ENCODE results near the gene PPAT.
A peak's percentile ranks its signal among the peaks of the same experiment; 100 is the strongest.
"Not testable (repeated sequence)": the region's sequence is repeated elsewhere in the genome, so short reads cannot be mapped to it uniquely, and the experiment has no call there.

PPAT gene

DNA sequence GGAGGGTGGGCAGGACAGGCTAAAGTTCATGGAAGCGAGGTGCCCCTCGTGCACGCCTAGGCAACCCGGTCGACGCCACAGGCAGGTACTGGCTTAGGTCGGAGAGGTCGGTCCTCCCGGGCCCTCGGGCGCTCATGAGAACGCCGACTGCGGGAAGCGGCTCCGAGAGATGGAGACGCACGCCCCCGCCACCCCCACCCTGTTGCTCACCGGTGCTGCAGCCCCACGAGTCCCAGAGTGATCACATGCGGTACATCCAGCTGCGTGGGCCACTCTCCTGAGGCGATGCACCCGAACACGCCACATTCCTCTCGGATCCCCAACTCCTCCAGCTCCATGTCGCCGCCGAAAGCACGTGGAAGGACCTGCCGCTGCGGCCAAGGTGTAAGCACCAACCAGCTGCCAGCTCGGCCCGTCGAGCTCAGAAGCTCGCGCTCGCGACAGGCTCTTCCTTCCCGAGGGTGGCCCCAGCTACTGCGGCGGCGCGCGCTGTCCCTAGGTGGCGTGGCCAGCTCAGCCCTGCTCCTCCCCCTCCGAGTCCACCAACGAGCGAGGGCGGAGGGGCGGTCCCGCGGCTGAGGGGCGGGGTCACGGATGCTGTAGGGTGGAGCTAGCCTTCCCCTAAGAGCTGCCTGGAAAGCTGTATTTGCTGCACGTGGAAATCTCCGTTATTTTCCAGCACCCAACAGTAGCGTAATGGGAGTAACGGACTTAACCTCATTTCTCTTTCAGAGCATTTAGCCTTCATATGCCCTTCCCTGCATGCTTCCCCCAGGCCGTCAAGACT lies at the start of gene PPAT:
TSS of gene PPAT (minus strand) at position 476 of the 787 bp plus-strand sequence. CDS start at position 338, 138 bp downstream.
- peak; percentile 98 for DNase-seq

- no peak for DNase-seq
Observed at GRCh38 chr4:56480691-56481090, 45.3 kb upstream of the PPAT start.

- DNase-seq: no peak
Observed at GRCh38 chr4:56477192-56477702, 41.8 kb upstream of the PPAT start.

GRCh38 chr4:56475917-56476316 lies 40.5 kb upstream of the PPAT start:
- no peak for DNase-seq

DNA sequence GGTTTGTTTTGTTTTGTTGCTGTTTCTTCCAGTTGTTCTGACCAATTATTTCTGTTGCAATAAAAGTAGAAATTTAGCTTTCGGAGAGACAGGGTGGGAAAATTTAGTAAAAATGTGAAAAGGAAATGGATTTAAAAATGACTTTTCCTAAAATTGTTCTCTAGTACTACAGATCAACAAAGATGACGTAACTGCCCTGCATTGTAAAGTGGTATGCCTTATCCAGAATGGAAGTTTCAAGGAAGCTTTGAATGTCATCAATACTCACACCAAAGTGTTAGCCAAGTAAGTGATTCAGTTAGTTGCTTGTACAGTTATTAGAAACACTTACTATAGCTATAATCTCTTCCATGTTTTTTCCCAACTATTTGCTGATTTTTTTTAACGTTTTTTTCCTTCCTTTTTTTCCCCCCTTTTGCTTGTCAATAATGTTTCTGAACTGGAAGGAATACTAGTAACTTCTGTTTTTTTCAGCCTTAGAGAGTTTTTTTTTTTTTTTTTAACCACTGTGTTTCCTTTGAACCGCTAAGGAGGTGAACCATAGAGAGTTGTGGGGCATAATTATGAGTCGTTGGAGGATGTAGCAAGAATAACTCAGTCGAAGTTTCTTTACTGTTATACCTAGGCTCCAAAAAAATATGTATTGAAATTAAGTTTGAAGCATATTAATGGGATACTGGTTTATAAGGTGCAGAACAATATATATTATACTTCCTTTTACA lies 34.2 kb upstream of the PPAT start:
- no peak for DNase-seq

GRCh38 chr4:56468097-56468422 lies 32.6 kb upstream of the PPAT start:
- no peak for DNase-seq

- DNase-seq: peak; percentile 91
Observed at GRCh38 chr4:56467284-56468096, 32.1 kb upstream of the PPAT start, which contains the start of gene SRP72. Gene SRP72 (plus strand): TSS chr4:56467617. CDS start chr4:56467636, 19 bp downstream.

DNA sequence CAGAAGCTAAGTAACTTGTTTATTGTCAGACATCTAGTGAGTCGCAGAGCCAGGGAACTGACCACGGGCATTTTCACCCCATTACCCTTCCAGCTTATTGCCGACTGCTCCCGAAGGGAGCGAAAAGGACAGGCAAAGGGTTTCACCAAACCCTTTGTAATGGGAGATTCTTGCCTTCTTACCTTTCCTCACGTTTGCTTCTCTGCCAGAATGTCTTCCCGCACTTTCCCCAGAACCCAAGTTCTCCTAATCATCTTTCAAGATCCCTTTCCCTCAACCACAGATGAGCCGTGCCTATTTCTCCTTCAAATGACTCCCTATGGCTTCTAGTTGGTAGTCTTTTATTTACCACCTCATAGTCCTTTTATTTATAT lies 31.5 kb upstream of the PPAT start:
- no peak for DNase-seq

DNA sequence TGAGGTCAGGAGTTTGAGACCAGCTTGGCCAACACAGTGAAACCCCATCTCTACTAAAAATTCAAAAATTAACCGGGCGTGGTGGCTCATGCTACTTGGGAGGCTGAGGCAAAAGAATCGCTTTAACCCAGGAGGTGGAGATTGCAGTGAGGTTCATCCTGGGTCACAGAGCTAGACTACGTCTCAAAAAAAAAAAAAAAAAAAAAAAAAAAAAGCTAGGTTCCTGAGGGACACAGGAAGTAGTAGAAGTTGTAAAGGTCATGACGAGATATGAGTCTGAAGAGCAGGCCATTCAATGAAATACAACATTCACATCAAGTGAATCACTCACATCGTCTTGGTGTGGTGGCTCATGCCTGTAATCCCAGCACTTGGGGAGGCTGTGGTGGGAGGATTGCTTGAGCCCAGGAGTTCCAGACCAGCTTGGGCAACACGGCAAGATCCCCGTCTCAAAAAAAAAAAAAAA lies 30.9 kb upstream of the PPAT start:
- peak; percentile 7 for DNase-seq

DNA sequence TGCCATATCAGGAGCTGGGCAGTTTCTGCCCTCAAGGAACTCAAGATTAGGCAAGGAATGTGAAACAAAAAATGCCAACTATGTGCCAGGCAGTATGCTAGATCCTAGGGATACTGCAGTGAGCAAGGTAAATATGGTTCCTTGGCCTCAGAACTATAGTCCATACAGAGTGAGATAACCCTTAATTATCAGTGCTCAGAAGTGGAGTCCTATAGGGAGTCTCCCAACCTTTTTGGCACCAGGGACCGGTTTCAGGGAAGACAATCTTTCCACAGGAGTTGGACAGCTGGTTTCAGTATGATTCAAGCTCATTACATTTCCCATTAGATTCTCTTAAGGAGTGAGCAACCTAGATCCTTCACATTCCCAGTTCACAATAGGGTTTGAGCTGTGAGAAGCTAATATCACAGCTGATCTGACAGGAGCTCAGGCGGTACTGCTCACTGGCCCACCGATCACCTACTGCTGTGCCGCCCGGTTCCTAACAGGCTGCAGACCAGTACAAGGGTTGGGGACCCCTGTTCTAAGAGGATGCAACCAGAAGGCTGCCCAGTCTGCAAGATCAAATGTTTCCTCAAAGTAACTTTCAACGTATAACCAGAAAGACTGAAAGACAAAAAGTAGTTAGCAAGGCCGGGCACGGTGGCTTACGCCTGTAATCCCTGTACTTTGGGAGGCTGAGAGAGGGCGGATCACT lies 30.3 kb upstream of the PPAT start:
- no peak for DNase-seq

DNA sequence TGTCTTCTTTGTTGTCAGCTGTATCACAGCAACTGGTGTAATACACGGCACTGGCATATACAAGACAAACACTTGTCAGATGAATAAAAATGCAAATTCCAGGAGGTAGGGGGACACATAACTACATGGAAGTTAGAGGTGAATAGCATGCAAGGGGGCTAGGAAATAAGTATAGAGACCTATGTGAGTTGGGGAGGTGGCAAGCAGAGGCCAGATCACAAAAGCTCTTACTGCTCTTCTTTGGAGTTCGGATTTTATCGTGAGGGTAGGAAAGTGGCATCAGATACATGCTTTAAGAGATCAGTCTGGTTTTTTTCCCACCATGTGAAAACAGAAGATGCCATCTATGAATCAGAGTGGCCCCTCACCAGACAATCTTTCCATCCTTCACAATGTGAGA lies 29.2 kb upstream of the PPAT start:
- DNase-seq: no peak

DNA sequence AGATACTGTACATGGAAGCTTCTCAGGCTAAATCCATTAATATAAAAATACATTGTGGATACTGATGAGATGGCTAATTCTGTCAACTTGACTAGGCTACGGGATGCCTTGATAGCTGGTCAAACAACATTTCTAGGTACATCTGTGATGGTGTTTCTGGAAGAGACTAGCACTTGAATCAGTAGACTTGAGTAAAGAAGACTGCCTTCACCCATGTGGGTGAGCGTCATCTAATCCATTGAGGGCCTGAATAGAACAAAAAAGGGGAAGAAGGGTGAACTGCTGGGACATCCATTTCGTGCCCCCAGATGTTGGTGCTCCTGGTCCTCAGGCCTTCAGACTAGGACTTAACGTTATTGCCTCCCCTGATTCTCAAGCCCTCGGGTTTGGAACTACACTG lies 28.3 kb upstream of the PPAT start:
- no peak for DNase-seq

- DNase-seq: no peak
Observed at GRCh38 chr4:56462157-56462556, 26.7 kb upstream of the PPAT start.

GRCh38 chr4:56460085-56460484 lies 24.7 kb upstream of the PPAT start:
- no peak for DNase-seq

- no peak for DNase-seq
Observed at GRCh38 chr4:56450342-56450741, 14.9 kb upstream of the PPAT start.

- DNase-seq: not testable (repeated sequence)
Observed at GRCh38 chr4:56449475-56449874, 14.1 kb upstream of the PPAT start.

DNA sequence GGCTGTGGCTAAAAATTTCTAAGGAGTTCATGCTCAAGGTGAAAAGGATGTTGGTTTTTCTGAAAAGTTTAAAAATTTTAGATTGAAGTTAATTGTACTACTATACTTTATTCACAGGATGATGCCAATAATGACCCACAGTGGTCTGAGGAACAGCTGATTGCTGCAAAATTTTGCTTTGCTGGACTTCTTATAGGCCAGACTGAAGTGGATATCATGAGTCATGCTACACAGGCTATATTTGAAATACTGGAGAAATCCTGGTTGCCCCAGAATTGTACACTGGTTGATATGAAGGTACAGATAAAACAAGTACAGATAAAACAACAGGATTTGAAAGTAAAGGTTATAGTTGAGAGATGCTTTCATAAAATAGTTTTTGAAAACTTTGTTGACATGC lies 12.9 kb upstream of the PPAT start:
- DNase-seq: no peak

DNA sequence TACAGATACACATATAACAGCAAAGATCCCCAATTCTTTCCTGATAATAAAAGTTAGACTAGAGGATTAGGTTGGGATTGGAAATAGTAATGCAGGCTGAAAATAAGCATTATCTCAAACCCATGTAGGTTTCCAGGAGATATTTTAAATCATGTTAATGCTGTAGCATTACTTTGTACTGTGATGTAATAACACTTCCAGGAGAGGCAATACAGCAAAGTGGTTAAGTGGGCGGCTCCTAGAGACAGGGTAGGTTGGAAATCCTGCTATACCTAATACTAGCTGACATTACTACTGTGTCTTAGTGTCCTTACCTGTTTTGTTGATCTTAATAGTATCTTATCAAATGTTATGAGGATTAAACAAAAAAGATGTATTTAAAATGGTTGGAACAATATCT lies 10.3 kb upstream of the PPAT start:
- DNase-seq: no peak

DNA sequence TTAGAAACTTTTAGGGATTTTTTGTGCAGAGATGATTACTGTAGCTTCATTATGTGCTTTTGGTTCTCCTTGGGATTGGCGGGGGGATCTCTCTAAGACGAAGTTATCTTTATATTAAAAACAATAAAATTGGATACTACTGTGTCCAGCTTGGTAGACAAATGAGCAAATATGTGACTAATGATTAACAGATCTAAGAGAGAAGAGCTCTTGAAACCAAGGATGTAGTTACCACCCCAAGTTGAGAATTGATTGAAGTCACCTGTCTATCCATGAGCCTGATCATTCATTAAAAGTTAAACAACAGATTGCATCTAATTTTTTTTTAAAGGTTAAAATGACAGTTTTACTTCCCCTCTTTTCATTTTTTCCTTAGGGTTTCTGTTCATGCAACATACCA lies 9.3 kb upstream of the PPAT start:
- DNase-seq: no peak

DNA sequence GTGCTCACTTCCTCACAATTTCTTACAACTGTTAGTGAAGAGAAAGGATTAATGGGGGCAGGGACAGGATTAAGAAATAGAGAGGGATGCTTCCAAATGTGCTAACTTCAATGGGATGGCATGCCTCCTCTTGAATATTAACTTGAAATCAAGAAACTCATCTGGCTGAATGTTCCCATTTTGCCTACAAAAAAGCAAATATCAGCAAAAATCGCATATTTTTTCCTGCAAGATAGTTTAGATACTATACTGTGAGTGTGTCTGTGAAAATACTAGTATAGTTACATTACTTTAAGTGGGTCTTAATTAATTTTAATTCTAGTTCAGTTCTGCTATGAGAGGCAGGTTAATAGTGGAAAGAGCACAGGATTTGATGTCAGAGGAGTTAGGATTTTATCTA lies 5.6 kb upstream of the PPAT start:
- no peak for DNase-seq

DNA sequence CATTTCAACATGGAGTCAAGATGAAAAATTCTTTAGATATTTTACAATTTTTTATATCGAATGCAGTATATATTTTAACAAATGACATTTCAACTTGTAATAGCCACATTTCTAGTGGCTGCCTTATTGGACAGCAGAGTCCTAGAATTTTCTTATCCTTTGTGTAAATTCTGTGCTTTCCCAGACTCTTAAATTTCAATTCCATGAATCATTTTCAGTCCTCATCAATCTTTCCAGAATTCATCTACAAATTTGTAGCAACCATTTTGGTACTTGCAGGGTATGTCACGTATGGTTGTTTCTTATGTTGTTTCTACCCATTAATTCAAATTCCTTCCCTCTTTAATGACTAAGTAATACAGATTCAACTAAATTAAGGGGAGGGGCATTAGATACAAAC lies 3.4 kb upstream of the PPAT start:
- no peak for DNase-seq

DNA sequence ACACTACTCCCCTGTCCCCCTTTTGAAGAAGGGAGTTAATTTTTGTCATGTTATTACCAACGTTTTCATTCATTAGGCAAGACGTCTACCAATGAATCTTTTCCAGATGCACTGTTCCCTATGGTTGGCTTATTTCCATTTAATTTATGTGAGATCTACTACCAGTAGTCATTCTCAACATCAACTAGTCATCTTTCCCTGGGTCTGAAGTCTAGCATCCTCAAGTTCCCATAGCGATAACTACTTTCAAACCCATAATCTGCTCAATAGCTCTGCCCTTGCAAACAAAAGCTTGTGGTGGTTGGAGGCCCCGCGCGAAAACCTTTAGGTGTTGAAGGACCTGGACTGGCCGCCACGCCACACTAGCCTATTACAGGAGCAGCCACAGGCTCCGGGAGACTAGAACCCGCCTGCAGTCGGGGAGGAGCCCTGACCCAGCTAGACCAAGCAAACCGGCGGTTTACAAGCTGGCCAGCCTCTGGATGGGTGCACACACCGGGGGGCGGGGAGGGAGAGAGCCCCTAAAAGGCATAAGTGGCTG lies 746 bp downstream of the PPAT start:
- DNase-seq: peak; percentile 43
